Ureter (tissue), 1 donor: ENCODE measurements around the gene CLEC20A. TPM values are rescaled to one million over a fixed set of nuclear protein-coding genes. Genes with fewer than 3 reads are reported as not detected.
"Not testable (repeated sequence)": the region's sequence is repeated elsewhere in the genome, so short reads cannot be mapped to it uniquely, and the experiment has no call there.

Experiments
- DNase-seq: peaks from one replicate; pipeline ENCODE4 v3.0.0-alpha.2; 2020; ENCODE audit warnings: low spot score
- total RNA-seq: library from RNA; stranded (reverse); gene quantifications from one replicate; pipeline ENCODE4 v1.2.4, GENCODE V29; 2023
- donor health status: DM: yes; HTN: yes; CAD: no.

CLEC20A gene
- total RNA-seq, 1 donor from 2014 or later, result not detected

GRCh38 chr1:178529364-178530036, 32.7 kb upstream of the CLEC20A start:
- DNase-seq, result no peak

GRCh38 chr1:178528953-178529335, 32.2 kb upstream of the CLEC20A start:
- no peak for DNase-seq

DNA sequence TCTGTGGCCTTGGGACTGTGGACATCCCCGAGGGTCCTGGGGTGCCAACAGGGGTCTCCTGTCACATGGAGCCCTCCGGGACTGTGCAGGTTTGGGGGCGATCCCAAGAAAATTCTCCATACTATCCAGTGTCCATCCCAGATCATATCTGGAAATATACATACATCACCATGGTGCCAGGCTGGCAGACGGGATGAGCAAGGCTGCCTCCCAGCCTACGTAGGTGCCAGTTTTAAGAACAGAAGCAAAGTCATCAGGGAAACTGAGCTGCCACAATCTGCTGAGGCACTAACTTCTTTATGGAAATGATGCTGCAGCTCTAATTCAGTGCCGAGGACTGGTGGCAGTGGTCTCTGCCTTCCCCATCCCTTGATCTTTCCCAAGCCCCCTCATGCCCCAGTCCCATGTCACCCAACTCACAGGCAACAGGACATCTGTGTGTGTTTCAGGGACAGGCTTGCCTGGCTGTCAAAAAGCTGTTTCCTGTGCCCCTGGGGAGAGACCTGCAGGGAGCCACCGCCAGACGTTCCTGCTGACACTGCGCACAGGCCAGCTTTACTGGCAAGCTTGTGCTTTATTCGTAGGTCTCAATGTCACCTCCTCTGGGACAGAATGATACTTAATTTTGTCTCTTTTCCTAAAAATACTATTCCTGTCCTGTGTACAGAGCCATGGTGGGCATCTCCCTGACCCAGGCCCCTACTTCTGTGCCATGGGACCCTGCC, 31.6 kb upstream of the CLEC20A start:
- no peak for DNase-seq

DNA sequence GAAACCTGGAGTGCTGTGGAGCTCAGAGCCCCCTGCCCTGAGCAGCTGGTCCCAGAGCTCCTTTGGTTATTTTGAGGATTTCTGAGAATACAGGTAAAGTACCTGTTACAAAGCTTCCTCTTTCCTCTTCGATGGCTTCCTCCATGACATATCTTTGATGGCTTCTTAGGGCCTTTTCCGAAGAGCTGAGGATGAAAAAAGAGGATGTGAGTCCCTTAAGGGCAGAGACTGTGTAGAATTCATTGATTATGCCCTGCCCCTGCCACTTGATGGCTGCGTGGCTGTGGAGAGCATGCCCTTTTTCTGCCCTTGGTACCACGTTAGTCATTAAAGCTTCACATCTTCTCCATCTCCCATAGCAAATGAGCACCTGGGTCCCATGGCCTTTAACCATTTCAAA, 30.4 kb upstream of the CLEC20A start:
- DNase-seq, result no peak

DNA sequence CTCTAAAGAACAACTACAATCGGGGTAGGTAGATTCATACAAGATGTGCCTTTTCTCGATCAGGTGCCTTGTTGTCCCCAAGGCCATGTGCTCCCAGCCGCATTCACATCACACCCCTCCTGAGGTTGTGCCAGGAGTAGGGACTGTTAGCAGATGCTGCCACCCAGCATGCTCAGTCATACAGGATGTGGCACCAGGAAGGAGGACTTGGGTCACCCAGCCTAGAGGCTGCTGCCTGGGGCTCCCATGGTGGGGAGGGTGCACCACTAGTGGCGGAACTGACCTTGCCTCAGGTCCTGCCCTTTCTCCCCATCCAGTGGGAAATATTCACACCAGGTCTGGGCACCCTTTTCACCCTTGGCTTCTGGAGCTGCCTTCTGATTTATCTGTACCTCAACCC, 24.5 kb upstream of the CLEC20A start:
- no peak for DNase-seq

DNA sequence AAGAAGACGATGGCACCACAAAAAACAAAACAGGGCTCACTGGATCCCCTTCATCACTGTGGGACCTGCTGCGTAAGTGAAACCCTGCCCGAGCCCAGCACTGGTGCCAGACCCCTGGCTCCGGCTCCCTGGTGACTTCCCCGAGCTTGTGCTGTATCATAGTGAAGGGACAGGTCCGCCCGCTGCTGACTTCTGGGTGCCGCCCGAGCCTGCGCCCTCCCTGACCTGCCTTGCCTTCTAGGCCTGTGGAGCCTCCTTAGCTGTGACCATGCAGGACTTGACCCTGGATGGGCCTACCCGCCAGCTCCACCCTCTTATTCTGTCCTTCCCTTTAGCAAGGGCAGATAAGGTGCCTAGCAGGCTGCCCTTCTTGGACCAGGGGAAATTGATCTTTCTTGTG, 24.0 kb upstream of the CLEC20A start:
- no peak for DNase-seq

DNA sequence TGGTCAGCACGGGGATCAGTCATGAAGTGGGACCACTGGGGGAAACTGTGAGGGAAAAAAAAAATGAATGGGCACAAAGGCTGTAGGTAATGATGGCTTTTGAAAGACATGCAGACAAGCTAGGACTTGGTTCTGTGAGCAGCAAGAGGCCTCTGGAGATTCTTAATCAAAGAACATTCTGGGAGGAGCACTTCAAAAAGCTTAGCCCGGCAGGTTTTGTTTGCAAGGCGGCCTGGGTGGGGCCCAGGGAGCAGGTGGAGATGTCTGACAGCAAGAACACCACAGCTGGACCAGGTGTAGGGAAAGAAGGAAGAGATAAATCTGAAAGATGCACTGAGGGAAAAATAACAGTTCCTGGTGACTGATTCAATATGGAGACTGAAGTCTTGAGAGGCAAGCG, 22.1 kb upstream of the CLEC20A start:
- DNase-seq, result no peak

- no peak for DNase-seq
Observed at GRCh38 chr1:178516110-178516509, 19.3 kb upstream of the CLEC20A start.

- no peak for DNase-seq
Observed at GRCh38 chr1:178513278-178513983, 16.7 kb upstream of the CLEC20A start.

DNA sequence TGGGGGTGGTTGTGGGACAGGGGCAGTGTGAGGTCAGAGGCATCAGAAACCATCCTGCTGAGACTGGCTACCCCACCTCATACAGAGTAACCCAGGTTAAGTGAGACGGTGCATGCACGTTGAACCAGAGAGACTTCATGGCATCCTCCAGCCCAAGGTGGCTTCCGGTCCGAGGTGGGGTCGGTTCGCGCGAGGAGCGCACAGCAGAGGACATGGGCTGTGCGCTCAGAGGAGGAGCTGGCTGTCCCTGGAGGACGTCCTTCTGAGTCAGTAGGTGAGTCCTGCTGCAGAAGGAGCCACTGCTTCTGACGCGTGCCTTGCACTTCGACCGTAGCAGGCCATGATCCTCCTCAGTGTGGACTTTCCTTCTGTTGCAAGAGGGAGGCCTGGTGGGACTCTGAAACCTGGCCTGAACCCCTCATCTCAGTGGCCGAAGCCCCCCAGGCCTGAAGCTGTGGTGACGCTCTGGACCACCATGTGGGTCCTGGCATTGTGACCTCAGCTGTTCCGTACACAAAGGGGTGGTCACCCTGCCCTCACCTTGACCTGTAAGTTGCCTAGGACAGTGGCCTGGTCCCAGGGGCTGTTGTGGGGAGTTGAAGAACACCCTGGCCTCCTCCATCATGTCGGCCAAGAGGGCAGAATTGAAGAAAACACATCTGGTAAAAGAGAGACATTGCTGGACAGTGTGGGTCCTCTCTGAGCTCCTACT, 16.0 kb upstream of the CLEC20A start, which contains the start of gene TEX35:
TSS of gene TEX35 (plus strand) at position 544 of the 712 bp plus-strand sequence. CDS start at position 624, 80 bp downstream.
- no peak for DNase-seq

GRCh38 chr1:178510155-178510554, 13.4 kb upstream of the CLEC20A start:
- DNase-seq, result no peak

DNA sequence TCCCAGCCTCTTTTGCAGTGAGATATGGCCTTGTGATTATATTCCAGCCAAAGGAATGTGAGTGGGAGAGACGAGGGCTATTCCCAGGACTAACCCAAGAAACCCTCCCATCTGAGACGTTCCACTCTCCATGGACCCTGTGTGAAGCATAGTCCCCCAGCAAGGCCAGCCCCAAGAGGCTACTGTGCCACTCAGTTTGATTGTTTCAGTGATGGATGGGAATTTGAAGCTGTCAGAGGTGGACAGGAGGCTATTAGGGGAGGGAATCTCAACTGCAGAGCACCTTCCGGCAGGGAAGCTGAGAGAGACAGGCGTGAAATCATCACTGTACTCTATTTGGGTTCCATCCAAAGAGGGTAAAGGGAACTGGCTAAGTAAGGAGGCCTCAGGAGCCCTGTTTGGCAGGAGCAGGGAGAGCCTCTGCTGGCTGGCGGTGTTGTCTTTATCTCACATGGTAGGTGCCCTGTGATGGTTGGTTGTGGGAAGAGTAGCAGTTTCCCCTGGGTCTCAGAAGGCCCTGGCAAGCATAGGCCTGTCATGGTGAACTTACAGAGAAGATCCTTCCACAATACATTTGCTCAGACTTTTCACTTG, 12.7 kb upstream of the CLEC20A start:
- DNase-seq, result no peak

GRCh38 chr1:178506669-178507068, 9.9 kb upstream of the CLEC20A start:
- no peak for DNase-seq

DNA sequence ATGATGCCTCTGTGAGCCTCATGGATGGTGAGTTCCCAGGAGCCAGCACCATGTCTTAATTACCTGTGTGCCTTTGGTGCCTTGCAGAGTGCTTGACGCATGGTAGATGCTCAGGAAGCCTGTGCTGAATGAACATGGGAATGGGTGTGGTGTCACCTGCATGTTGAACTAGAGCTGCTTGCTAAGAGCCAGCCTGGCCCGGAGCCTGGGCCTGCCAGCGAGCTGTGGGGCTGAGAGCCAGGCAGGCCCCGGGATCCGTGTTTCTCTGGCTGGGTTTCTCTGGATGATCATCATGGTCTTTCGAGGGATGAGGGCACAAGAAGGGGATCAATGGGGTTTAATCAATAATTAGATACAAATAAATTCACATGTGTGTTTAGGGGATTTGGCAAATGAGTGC, 9.4 kb upstream of the CLEC20A start:
- DNase-seq, result no peak

GRCh38 chr1:178504286-178504685, 7.5 kb upstream of the CLEC20A start:
- DNase-seq, result no peak

GRCh38 chr1:178503849-178504248, 7.1 kb upstream of the CLEC20A start:
- DNase-seq, result no peak

DNA sequence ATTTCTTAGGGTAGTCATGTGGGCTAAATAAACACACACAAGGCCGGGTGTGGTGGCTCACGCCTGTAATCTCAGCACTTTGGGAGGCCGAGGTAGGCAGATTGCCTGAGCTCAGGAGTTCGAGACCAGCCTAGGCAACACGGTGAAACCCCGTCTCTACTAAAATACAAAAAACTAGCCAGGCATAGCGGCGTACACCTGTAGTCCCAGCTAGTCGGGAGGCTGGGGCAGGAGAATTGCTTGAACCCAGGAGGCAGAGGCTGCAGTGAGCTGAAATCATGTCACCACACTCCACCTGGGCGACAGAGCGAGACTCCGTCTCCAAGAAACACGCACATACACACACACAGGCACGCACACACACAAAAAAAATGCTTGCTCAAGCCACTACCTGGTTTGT, 6.6 kb upstream of the CLEC20A start:
- DNase-seq, result not testable (repeated sequence)

DNA sequence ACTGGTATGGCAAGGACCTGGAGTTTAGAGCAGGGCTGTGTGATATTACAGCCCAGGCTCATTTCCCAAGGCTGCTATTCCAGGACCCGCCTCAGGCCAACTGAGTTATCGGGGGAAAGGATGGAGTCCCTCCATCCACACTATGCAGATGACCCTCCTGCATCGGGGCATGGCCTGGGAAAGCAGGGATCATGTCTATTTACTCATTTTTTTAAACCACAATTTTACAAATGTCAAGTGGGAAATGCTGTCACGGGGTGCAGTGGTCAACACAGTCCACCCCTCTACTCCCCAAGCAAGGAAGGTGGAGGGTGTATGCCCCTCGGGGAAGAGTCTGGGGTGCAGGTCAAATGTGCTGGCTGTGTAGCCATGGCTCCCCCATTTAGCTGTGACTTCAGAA, 6.1 kb upstream of the CLEC20A start:
- DNase-seq, result no peak

GRCh38 chr1:178502330-178502714, 5.6 kb upstream of the CLEC20A start:
- DNase-seq, result no peak

DNA sequence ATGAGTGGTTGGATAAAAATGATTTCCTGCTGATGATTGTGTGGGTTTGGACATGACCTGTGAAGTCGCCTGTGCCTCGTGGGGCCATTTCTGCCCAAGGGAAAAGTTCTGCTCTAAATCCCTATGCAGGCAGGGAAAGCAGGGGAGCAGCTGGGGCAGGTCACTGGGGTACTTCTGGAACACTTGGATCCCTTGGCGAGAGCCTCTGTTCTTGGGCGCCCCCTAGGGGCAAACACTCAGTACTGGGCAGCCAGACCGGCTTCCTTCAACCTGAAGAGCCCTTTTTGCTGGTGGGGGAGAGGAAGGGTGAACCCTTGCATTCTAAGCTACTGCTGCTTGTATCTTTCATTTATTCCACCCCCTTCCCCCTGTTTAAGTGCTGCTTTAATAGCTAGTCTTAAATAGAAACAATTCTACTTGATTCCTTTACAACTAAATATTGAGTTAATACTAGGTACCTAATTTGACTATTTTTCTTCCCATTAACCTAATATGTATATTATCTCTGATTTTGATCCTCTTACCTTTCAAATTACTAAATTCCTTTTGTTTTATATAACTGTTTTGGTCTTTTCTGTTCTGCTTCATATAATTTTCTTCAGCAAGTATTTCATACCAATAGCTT, 5.1 kb upstream of the CLEC20A start:
- peak; percentile 75 for DNase-seq

GRCh38 chr1:178500936-178501554, 4.3 kb upstream of the CLEC20A start:
- no peak for DNase-seq
